ENCODE measurements around the gene LRRC71. TPM values are rescaled to one million over a fixed set of nuclear protein-coding genes. Genes with fewer than 3 reads are reported as not detected.

Gene LRRC71
- total RNA-seq, 4 donors from 2014 or later = 0.40 TPM; not detected in 3

- Histone ChIP-seq H3K36me3 (no peaks in the 10 kb centered on the region), H3K27me3 (peaks cover 58% of the 10 kb centered on the region), H3K27ac (peak overlapping the region in 3 of 4 donors; percentile 83 to 90 (median 86)), H3K4me1 (peaks cover 0 to 56% (median 12%) of the 10 kb centered on the region in 3 donors), H3K4me3 (peak overlapping the region in 1 of 2 donors; percentile 58), H3K9me3 (no peaks in the 10 kb centered on the region)
- TF ChIP-seq EP300 (IDR thresholded peaks at IDR 0.05) (no peak), POLR2AphosphoS5 (IDR thresholded peaks at IDR 0.05) (peak; percentile 13), CTCF (IDR thresholded peaks at IDR 0.05) (peak in 3 of 4 experiments; percentile 68 to 87 (median 78)), POLR2A (IDR thresholded peaks at IDR 0.05) (no peak)
- 2 to 4% methylated on average over 15 to 39 of the region's 48 CpGs for WGBS, 2 donors (ENCODE audit: low coverage in 1 of 2)
- peak; percentile 88 for ATAC-seq
These were observed 28.0 kb upstream of the LRRC71 start for GRCh38 chr1:156892190-156893047.

GRCh38 chr1:156893048-156893953, 27.1 kb upstream of the LRRC71 start, which contains the start of gene PEAR1:
Gene PEAR1 (plus strand): TSS chr1:156893718. CDS start chr1:156903927, 10,209 bp downstream.
- WGBS, 2 donors (ENCODE audit: low coverage in 1 of 2) = 0 to 11% methylated on average over 1 to 13 of the region's 60 CpGs

GRCh38 chr1:156894001-156894400, 26.4 kb upstream of the LRRC71 start:
- Histone ChIP-seq H3K4me1 (peaks cover 0 to 72% (median 12%) of the 10 kb centered on the region in 3 donors), H3K27me3 (peaks cover 54% of the 10 kb centered on the region), H3K36me3 (no peaks in the 10 kb centered on the region), H3K4me3 (peak overlapping the region; percentile 18 to 58), H3K27ac (peak overlapping the region; percentile 22 to 90 (median 84)), H3K9me3 (no peaks in the 10 kb centered on the region)
- no peak for TF ChIP-seq POLR2AphosphoS5 (IDR thresholded peaks at IDR 0.05)
- TF ChIP-seq POLR2A (IDR thresholded peaks at IDR 0.05) = no peak
- no peak for TF ChIP-seq EP300 (IDR thresholded peaks at IDR 0.05)
- TF ChIP-seq CTCF (IDR thresholded peaks at IDR 0.05) = no peak
- 0% methylated on average over 1 of the region's 5 CpGs; no CpG with 5 or more reads in 1 of the 2 donors for WGBS, 2 donors (ENCODE audit: low coverage in 1 of 2)
- no peak for ATAC-seq

More at GRCh38 chr1:156893048-156893953, 27.1 kb upstream of the LRRC71 start, which contains the start of gene PEAR1:
- ATAC-seq = peak; percentile 20
- Histone ChIP-seq H3K27me3 (peaks cover 58% of the 10 kb centered on the region), H3K4me3 (peak within 1 kb of the TSS; percentile 18 to 58), H3K36me3 (no peaks in the 10 kb centered on the region), H3K27ac (peak within 1 kb of the TSS; percentile 22 to 90 (median 84)), H3K4me1 (peaks cover 0 to 65% (median 12%) of the 10 kb centered on the region in 3 donors), H3K9me3 (no peaks in the 10 kb centered on the region)
- TF ChIP-seq EP300 (IDR thresholded peaks at IDR 0.05) (no peak), CTCF (IDR thresholded peaks at IDR 0.05) (no peak), POLR2AphosphoS5 (IDR thresholded peaks at IDR 0.05) (no peak), POLR2A (IDR thresholded peaks at IDR 0.05) (no peak)

GRCh38 chr1:156894711-156895454, 25.5 kb upstream of the LRRC71 start:
- H3K36me3 ChIP-seq = no peaks in the 10 kb centered on the region
- ATAC-seq = no peak
- peak overlapping the region; percentile 11 to 90 (median 84) for H3K27ac ChIP-seq
- peaks cover 62% of the 10 kb centered on the region for H3K27me3 ChIP-seq
- peak overlapping the region in 1 of 2 donors; percentile 58 for H3K4me3 ChIP-seq
- no peaks in the 10 kb centered on the region for H3K9me3 ChIP-seq
- H3K4me1 ChIP-seq = peaks cover 0 to 81% (median 12%) of the 10 kb centered on the region in 3 donors
- 68 to 80% methylated on average over 2 to 4 of the region's 12 CpGs for WGBS, 2 donors (ENCODE audit: low coverage in 1 of 2)
- TF ChIP-seq CTCF (IDR thresholded peaks at IDR 0.05) (no peak), POLR2A (IDR thresholded peaks at IDR 0.05) (no peak), EP300 (IDR thresholded peaks at IDR 0.05) (no peak), POLR2AphosphoS5 (IDR thresholded peaks at IDR 0.05) (no peak)
